Measurements from ENCODE around the gene GPR84.

GPR84 gene

DNA sequence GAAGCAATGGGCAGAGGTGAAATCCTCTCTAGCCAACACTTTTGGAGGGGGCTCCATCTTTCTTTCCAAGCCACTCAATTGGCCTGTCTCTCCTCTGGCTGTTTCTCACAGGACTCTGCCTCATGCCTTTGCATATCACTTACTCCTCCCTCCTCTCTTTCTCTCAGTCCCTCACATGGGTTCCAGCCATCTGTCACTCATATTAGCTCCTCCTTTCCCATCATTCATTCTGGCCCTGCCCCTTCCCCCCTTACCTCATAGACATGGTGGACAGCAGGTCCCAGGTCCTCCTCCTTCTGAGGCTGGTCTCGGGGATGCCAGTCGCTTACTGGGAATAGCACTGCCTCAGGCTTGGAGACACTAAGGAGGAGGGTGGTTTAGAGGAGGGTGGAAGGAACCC is 36.8 kb upstream of the GPR84 start:
- CTCF ChIA-PET: interaction anchor here (1.0 to 7.3 kb wide), 3 partner anchors 9 to 38 kb away, joined by 3 to 170 read pairs (median 4); no protein-coding TSS in a partner anchor
- POLR2A ChIA-PET (ENCODE audit: low non-redundant PET): no interaction called here
- no peak for DNase-seq (ENCODE audit: low spot score)
- H3K27ac ChIP-seq: peak overlapping the region; percentile 53
- TF ChIP-seq, protein P1, sequence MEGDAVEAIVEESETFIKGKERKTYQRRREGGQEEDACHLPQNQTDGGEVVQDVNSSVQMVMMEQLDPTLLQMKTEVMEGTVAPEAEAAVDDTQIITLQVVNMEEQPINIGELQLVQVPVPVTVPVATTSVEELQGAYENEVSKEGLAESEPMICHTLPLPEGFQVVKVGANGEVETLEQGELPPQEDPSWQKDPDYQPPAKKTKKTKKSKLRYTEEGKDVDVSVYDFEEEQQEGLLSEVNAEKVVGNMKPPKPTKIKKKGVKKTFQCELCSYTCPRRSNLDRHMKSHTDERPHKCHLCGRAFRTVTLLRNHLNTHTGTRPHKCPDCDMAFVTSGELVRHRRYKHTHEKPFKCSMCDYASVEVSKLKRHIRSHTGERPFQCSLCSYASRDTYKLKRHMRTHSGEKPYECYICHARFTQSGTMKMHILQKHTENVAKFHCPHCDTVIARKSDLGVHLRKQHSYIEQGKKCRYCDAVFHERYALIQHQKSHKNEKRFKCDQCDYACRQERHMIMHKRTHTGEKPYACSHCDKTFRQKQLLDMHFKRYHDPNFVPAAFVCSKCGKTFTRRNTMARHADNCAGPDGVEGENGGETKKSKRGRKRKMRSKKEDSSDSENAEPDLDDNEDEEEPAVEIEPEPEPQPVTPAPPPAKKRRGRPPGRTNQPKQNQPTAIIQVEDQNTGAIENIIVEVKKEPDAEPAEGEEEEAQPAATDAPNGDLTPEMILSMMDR (conservative IDR thresholded peaks at IDR 0.05; ENCODE audit: low read depth): no peak

DNA sequence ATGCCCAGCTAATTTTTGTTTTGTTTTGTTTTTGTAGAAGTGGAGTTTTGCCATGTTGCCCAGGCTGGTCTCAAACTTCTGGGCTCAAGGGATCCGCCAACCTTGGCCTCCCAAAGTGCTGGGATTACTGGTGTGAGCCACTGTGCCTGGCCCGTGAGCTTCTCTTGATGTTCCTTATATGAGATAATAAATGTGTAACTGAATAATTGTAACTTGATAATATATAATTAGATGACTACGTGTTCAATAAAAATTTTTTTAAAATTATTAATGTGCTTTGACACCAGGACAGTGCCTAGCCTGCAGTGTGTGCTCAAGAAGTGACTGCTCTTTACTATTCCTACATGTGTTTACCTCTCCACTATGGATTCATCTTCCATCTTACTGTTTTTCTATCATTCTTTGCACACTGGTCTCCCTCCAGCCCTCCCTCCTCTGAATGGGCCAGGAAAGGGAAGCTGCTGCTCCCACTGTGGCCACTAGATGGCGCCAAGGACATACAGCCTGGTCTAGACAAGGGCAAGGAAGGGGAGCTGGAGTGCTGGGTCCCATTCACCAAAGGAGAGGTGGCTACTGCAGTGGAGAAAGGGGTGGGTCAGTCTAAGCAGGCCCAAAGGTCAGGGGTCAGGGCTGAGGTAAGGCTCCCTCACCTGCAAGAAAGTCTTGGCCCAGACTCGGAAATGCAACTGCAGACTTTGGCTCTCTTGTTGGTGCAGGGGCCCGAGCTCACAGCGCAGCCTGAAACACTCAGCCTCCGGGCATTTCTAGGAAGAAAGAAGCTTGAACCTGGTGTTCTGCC is 34.9 kb upstream of the GPR84 start:
- peak overlapping the region; percentile 53 for H3K27ac ChIP-seq
- DNase-seq (ENCODE audit: low spot score): peak; percentile 91
- POLR2A ChIA-PET (ENCODE audit: low non-redundant PET): interaction anchor here (0.6 to 0.8 kb wide), 2 partner anchors 12 to 381 kb away, joined by 3 to 6 read pairs; no protein-coding TSS in a partner anchor
- CTCF ChIA-PET: interaction anchor here (0.6 to 7.3 kb wide), 31 partner anchors 9 to 1221 kb away, joined by 3 to 170 read pairs (median 4); partner anchors contain the start of gene ITGA5
- TF ChIP-seq, protein P1 (conservative IDR thresholded peaks at IDR 0.05; ENCODE audit: low read depth): peak; percentile 98

- POLR2A ChIA-PET (ENCODE audit: low non-redundant PET): no interaction called here
- CTCF ChIA-PET: interaction anchor here (1.5 to 7.3 kb wide), 3 partner anchors 29 to 45 kb away, joined by 4 to 170 read pairs (median 29); no protein-coding TSS in a partner anchor
- no peak overlapping the region for H3K27ac ChIP-seq
- DNase-seq (ENCODE audit: low spot score): no peak
- TF ChIP-seq, protein P1 (conservative IDR thresholded peaks at IDR 0.05; ENCODE audit: low read depth): no peak
These were observed 33.9 kb upstream of the GPR84 start for GRCh38 chr12:54398218-54398617.

- H3K27ac ChIP-seq: 0 out of 2 replicates have a peak overlapping the region, but pooled peaks have one; percentile 15
- POLR2A ChIA-PET (ENCODE audit: low non-redundant PET): no interaction called here
- CTCF ChIA-PET: interaction anchor here (0.7 to 7.3 kb wide), 2 partner anchors 42 to 1306 kb away, joined by 3 to 170 read pairs; no protein-coding TSS in a partner anchor
- TF ChIP-seq, protein P1 (conservative IDR thresholded peaks at IDR 0.05; ENCODE audit: low read depth): no peak
- no peak for DNase-seq (ENCODE audit: low spot score)
These were observed 32.9 kb upstream of the GPR84 start for GRCh38 chr12:54397157-54397556.

- peak overlapping the region; percentile 58 for H3K27ac ChIP-seq
- DNase-seq (ENCODE audit: low spot score): no peak
- CTCF ChIA-PET: interaction anchor here (0.7 to 7.3 kb wide), 3 partner anchors 9 to 43 kb away, joined by 3 to 170 read pairs (median 3); no protein-coding TSS in a partner anchor
- POLR2A ChIA-PET (ENCODE audit: low non-redundant PET): no interaction called here
- TF ChIP-seq, protein P1 (conservative IDR thresholded peaks at IDR 0.05; ENCODE audit: low read depth): no peak
These were observed 31.3 kb upstream of the GPR84 start for GRCh38 chr12:54395545-54395944.

GRCh38 chr12:54394986-54395385 is 30.7 kb upstream of the GPR84 start:
- peak overlapping the region; percentile 58 for H3K27ac ChIP-seq
- POLR2A ChIA-PET (ENCODE audit: low non-redundant PET): no interaction called here

More at GRCh38 chr12:54394986-54395385, 30.7 kb upstream of the GPR84 start:
- no peak for DNase-seq (ENCODE audit: low spot score)
- TF ChIP-seq, protein P1 (conservative IDR thresholded peaks at IDR 0.05; ENCODE audit: low read depth): no peak
- CTCF ChIA-PET: interaction anchor here (7.3 kb wide), 1 partner anchor 44 kb away, joined by 170 read pairs; no protein-coding TSS in a partner anchor
